K562 (cell line): Measurements from ENCODE around the gene FASTKD1. TPM values are rescaled to one million over a fixed set of nuclear protein-coding genes. Genes with fewer than 3 reads are reported as not detected.

Source experiments
- ATAC-seq: fragments of 200-7000 bp; cut with Tn5 transposase; 3 replicates; pipeline ENCODE4 v1.9.1; 2020; ENCODE audit warnings: moderate library complexity
- BruUV-seq: library from RNA; stranded (reverse); fragments of 400-500 nt; replicated peaks from 2 replicates; lab custom pipeline; 2021; lab: Mats Ljungman, UMichigan
- CTCF ChIA-PET: fragments of 300-600 bp; formaldehyde crosslinking; extraction: SDS; loops from one replicate; lab custom pipeline; 2021; ENCODE audit warnings: low intra/inter-chr PET ratio; lab: Yijun Ruan, JAX
- POLR2A ChIA-PET: fragments of 300-600, 350-650 bp; sonication (Branson Sonifier 250); formaldehyde crosslinking; extraction: SDS; loops from one replicate; lab custom pipeline; 2021; ENCODE audit warnings: antibody characterized with exemption, inconsistent platforms; lab: Yijun Ruan, JAX
- DNase-seq, 4 experiments: peaks; one replicate each; pipeline versions ENCODE4 v3.0.0 to v3.0.0-alpha.2; 2011 to 2018; ENCODE audit warnings: low spot score in 3 of 4, mixed read lengths in 3 of 4; ENCODE audit errors: extremely low read depth in 1 of 4
- FAIRE-seq: peaks from 2 replicates; lab custom pipeline; 2011; peaks lifted over from hg19 to GRCh38; lab: Jason Lieb, UNC
- H2AFZ ChIP-seq: 2 replicates; pipeline ENCODE4 v1.6.0; 2011; ENCODE audit warnings: low read depth, low read length, control low read depth, inconsistent platforms
- H3K27ac ChIP-seq: fragments of 200-600 bp; 3 replicates; pipeline ENCODE4 v1.8.0; 2011; ENCODE audit warnings: low read depth, mild to moderate bottlenecking, control low read depth, inconsistent platforms, low read length, moderate library complexity, mixed read lengths; ENCODE audit errors: extremely low read depth
- H3K27me3 ChIP-seq, 2 experiments: fragments of 300-600 bp in 1 of 2; 2 replicates in 1 of 2; 3 replicates in 1 of 2; pipeline versions ENCODE4 v1.6.0 to v1.8.0; 2011; ENCODE audit warnings: inconsistent platforms in 2 of 2, low read length in 2 of 2, mild to moderate bottlenecking in 1 of 2, mixed read lengths in 1 of 2, moderate library complexity in 1 of 2; ENCODE audit not compliant: control insufficient read depth in 2 of 2, insufficient read depth in 2 of 2
- H3K36me3 ChIP-seq: fragments of 300-600 bp; 3 replicates; pipeline ENCODE4 v1.8.0; 2011; ENCODE audit warnings: mild to moderate bottlenecking, low read length, inconsistent platforms; ENCODE audit not compliant: control insufficient read depth, insufficient read depth
- H3K4me1 ChIP-seq, 2 experiments: fragments of 200-600 bp in 1 of 2; replicated peaks in 1 of 2; 2 replicates in 1 of 2; 3 replicates in 1 of 2; pipeline versions ENCODE4 v1.5.1 to v1.8.0; 2011; ENCODE audit warnings: inconsistent platforms in 2 of 2, low read length in 2 of 2, mild to moderate bottlenecking in 1 of 2, mixed read lengths in 1 of 2, moderate library complexity in 1 of 2; ENCODE audit not compliant: control insufficient read depth in 2 of 2, insufficient read depth in 2 of 2
- H3K4me2 ChIP-seq: 2 replicates; pipeline ENCODE4 v1.6.1; 2011; ENCODE audit warnings: low read length, control low read depth, inconsistent platforms, mixed read lengths; ENCODE audit not compliant: insufficient read depth
- H3K4me3 ChIP-seq: fragments of 200-600 bp; sonication (generic), shearing (Covaris generic); 2 replicates; pipeline ENCODE4 v1.5.1; 2016; ENCODE audit warnings: control low read depth, inconsistent platforms
- H3K79me2 ChIP-seq: fragments of 200-600 bp; 3 replicates; pipeline ENCODE4 v1.8.0; 2011; ENCODE audit warnings: low read length, inconsistent platforms; ENCODE audit not compliant: control insufficient read depth, insufficient read depth
- H3K9ac ChIP-seq, 2 experiments: 2 replicates each; pipeline versions ENCODE4 v1.6.0 to v1.6.1; 2011; ENCODE audit warnings: low read depth in 2 of 2, low read length in 2 of 2, control low read depth in 1 of 2, inconsistent platforms in 1 of 2, mild to moderate bottlenecking in 1 of 2, mixed read lengths in 1 of 2; ENCODE audit not compliant: insufficient read depth in 1 of 2
- H3K9me1 ChIP-seq: one replicate; pipeline ENCODE4 v1.6.0; 2011; ENCODE audit warnings: inconsistent platforms, mild to moderate bottlenecking, low read length, moderate library complexity; ENCODE audit not compliant: control insufficient read depth, insufficient read depth
- H3K9me3 ChIP-seq: replicated peaks from 2 replicates; pipeline ENCODE4 v1.5.1; 2011; ENCODE audit warnings: low read depth, low read length, inconsistent platforms; ENCODE audit not compliant: control insufficient read depth, insufficient read depth
- H4K20me1 ChIP-seq: replicated peaks from 2 replicates; pipeline ENCODE4 v1.6.1; 2011; ENCODE audit warnings: low read length, inconsistent platforms, mixed read lengths; ENCODE audit not compliant: control insufficient read depth, insufficient read depth
- CHCHD3 ChIP-seq: fragments of 250-450 bp; sonication (Bioruptor Pico); IDR thresholded peaks from 2 replicates; pipeline ENCODE4 v2.1.2; 2022; ENCODE audit warnings: mild to moderate bottlenecking
- GTF2E2 ChIP-seq: fragments of 200-800 bp; sonication (Bioruptor generic); IDR thresholded peaks from 2 replicates; pipeline ENCODE4 v1.6.1; 2016; ENCODE audit warnings: missing genetic modification characterization, missing compliant biosample characterization
- PYGO2 ChIP-seq: fragments of 450-650 bp; IDR thresholded peaks from 2 replicates; pipeline ENCODE4 v1.6.1; 2016; ENCODE audit warnings: mild to moderate bottlenecking, missing genetic modification characterization, moderate library complexity, missing compliant biosample characterization
- SRF ChIP-seq, 2 experiments: fragments of 250-450, 450-650 bp in 1 of 2; sonication (Bioruptor Pico) in 1 of 2; sonication (generic) in 1 of 2; formaldehyde crosslinking; IDR thresholded peaks; 2 replicates each; pipeline versions ENCODE4 v1.5.0 to v1.5.1; 2020 to 2022; ENCODE audit warnings: mild to moderate bottlenecking in 1 of 2, missing genetic modification reagents in 1 of 2
- TEAD1 ChIP-seq, 2 experiments: fragments of 450-650 bp in 1 of 2; sonication (generic) in 1 of 2; formaldehyde crosslinking; IDR thresholded peaks; 2 replicates each; pipeline versions ENCODE4 v1.4.0 to v1.8.0; 2020 to 2022; ENCODE audit warnings: mild to moderate bottlenecking in 2 of 2, missing genetic modification reagents in 1 of 2
- ZNF766 ChIP-seq: fragments of 200-800 bp; sonication (Bioruptor generic); conservative IDR thresholded peaks from 2 replicates; pipeline ENCODE4 v1.6.1; 2016; ENCODE audit warnings: missing genetic modification characterization, missing compliant biosample characterization
- in situ Hi-C: fragments of 300-500 bp; cut with MboI; formaldehyde crosslinking; loops from 4 replicates; pipeline ENCODE4 v1.15.0; 2018; ENCODE audit warnings: inconsistent platforms, mixed read lengths
- intact Hi-C: fragments of 100-400 bp; cut with micrococcal nuclease; formaldehyde crosslinking; loops from 2 replicates; pipeline ENCODE4 v1.14.2; 2022
- polyA plus RNA-seq, 8 experiments: library from polyadenylated mRNA; depleted of rRNA in 4 of 8; stranded (reverse) in 5 of 8; unstranded in 3 of 8; fragments of >200 nt; fragmentation: Nextera tagmentation in 2 of 8; fragmentation: Illumina TruSeq in 1 of 8; extraction: Ambion mirVana in 2 of 8; extraction: Trizol in 1 of 8; gene quantifications; 2 replicates each; pipeline versions ENCODE4 v1.2.1 to v1.2.3, GENCODE V29; 2011 to 2014; ENCODE audit warnings: inconsistent platforms in 1 of 8, missing spikeins in 1 of 8
- total RNA-seq, 7 experiments: library from RNA; depleted of rRNA in 6 of 7; stranded (reverse); fragments of >200 nt in 6 of 7; fragmentation: Illumina TruSeq in 2 of 7; extraction: Trizol in 2 of 7; gene quantifications; 2 replicates each; pipeline versions ENCODE4 v1.2.1 to v1.2.3, GENCODE V29; 2011 to 2021; ENCODE audit warnings: low replicate concordance in 1 of 7
- TF ChIP-seq, protein P1 (sequence below): IDR thresholded peaks from 2 replicates; pipeline ENCODE4 v1.6.1; 2012; ENCODE audit warnings: low read depth, low read length, improper control_type of control experiment, borderline replicate concordance
- TF ChIP-seq, protein P2 (sequence below), 3 experiments: IDR thresholded peaks in 2 of 3; conservative IDR thresholded peaks in 1 of 3; 2 replicates each; pipeline ENCODE4 v1.5.1; 2011 to 2012; ENCODE audit warnings: low read length in 3 of 3, mild to moderate bottlenecking in 3 of 3, control low read depth in 2 of 3, improper control_type of control experiment in 1 of 3, inconsistent platforms in 1 of 3, low read depth in 1 of 3, mixed read lengths in 1 of 3, moderate library complexity in 1 of 3; ENCODE audit not compliant: insufficient read depth in 2 of 3
- TF ChIP-seq, protein P3 (sequence below), 2 experiments: fragments of 450-650 bp; IDR thresholded peaks; 2 replicates each; pipeline ENCODE4 v1.6.1; 2016; ENCODE audit warnings: mild to moderate bottlenecking in 2 of 2, borderline replicate concordance in 1 of 2, low read depth in 1 of 2, moderate library complexity in 1 of 2

The FASTKD1 gene
- total and polyA plus RNA-seq, 9 of the 15 experiments (the other 6 are each of a cell fraction or from before 2014, with no cell fraction given) = 63.5 to 134 (median 119) TPM

DNA sequence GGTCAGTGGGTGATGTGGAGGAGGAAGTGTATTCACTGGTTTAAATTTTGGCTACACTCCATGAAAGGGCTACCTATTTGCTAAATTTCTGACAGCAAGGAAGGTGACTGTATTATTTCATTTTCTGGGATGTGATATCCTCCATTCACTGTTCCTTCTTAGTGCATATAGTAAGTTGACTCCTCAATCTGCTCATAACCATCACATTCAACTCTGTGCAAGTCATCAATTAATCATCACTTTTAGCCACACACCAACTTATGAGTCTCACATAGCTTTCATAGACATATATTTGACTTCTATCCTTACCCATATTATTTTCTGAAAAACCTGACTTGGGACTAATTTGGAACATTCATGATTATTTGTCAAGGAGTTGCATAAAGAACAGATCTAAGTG lies 47.2 kb downstream of the FASTKD1 start:
- BruUV-seq = no TSS peak
- H3K9me1 ChIP-seq = no peaks in the 10 kb centered on the region
- H3K9ac ChIP-seq = no peak overlapping the region
- H3K27ac ChIP-seq = no peak overlapping the region
- in situ Hi-C loops (no loop called here), intact Hi-C loops (loop anchor here (5.0 to 10.0 kb wide), 2 partner anchors 266 to 412 kb away; no protein-coding TSS in a partner anchor)
- ATAC-seq (no peak), FAIRE-seq (no peak), DNase-seq (no peak)
- no peaks in the 10 kb centered on the region for H3K79me2 ChIP-seq
- H4K20me1 ChIP-seq = no peaks in the 10 kb centered on the region
- ChIA-PET CTCF (no interaction called here), POLR2A (no interaction called here)
- no peak overlapping the region for H2AFZ ChIP-seq
- peaks cover 0 to 4% of the 10 kb centered on the region in 2 experiments; a peak in 1 of 5 replicates for H3K4me1 ChIP-seq
- H3K4me3 ChIP-seq = no peak overlapping the region
- peaks cover 41% of the 10 kb centered on the region for H3K36me3 ChIP-seq
- no peaks in the 10 kb centered on the region for H3K9me3 ChIP-seq
- no peaks in the 10 kb centered on the region for H3K27me3 ChIP-seq
- H3K4me2 ChIP-seq = no peak overlapping the region
- TF ChIP-seq GTF2E2 (tag) = no peak
- no peak for TF ChIP-seq TEAD1 (CRISPR knock-in tag; IDR thresholded peaks at IDR 0.05)
- TF ChIP-seq PYGO2 = no peak
- TF ChIP-seq SRF (CRISPR knock-in tag; IDR thresholded peaks at IDR 0.05) = no peak
- TF ChIP-seq, protein P1, sequence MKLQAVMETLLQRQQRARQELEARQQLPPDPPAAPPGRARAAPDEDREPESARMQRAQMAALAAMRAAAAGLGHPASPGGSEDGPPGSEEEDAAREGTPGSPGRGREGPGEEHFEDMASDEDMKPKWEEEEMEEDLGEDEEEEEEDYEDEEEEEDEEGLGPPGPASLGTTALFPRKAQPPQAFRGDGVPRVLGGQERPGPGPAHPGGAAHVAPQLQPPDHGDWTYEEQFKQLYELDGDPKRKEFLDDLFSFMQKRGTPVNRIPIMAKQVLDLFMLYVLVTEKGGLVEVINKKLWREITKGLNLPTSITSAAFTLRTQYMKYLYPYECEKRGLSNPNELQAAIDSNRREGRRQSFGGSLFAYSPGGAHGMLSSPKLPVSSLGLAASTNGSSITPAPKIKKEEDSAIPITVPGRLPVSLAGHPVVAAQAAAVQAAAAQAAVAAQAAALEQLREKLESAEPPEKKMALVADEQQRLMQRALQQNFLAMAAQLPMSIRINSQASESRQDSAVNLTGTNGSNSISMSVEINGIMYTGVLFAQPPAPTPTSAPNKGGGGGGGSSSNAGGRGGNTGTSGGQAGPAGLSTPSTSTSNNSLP = no peak
- no peak for TF ChIP-seq ZNF766 (CRISPR knock-in tag)
- TF ChIP-seq, protein P2, sequence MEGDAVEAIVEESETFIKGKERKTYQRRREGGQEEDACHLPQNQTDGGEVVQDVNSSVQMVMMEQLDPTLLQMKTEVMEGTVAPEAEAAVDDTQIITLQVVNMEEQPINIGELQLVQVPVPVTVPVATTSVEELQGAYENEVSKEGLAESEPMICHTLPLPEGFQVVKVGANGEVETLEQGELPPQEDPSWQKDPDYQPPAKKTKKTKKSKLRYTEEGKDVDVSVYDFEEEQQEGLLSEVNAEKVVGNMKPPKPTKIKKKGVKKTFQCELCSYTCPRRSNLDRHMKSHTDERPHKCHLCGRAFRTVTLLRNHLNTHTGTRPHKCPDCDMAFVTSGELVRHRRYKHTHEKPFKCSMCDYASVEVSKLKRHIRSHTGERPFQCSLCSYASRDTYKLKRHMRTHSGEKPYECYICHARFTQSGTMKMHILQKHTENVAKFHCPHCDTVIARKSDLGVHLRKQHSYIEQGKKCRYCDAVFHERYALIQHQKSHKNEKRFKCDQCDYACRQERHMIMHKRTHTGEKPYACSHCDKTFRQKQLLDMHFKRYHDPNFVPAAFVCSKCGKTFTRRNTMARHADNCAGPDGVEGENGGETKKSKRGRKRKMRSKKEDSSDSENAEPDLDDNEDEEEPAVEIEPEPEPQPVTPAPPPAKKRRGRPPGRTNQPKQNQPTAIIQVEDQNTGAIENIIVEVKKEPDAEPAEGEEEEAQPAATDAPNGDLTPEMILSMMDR (IDR thresholded peaks at IDR 0.05 in 2 of 3, conservative IDR thresholded peaks at IDR 0.05 in 1 of 3; ENCODE audit: insufficient read depth in 2 of 3, low read depth in 1 of 3, low read length in 3 of 3) = no peak
- TF ChIP-seq, protein P3, sequence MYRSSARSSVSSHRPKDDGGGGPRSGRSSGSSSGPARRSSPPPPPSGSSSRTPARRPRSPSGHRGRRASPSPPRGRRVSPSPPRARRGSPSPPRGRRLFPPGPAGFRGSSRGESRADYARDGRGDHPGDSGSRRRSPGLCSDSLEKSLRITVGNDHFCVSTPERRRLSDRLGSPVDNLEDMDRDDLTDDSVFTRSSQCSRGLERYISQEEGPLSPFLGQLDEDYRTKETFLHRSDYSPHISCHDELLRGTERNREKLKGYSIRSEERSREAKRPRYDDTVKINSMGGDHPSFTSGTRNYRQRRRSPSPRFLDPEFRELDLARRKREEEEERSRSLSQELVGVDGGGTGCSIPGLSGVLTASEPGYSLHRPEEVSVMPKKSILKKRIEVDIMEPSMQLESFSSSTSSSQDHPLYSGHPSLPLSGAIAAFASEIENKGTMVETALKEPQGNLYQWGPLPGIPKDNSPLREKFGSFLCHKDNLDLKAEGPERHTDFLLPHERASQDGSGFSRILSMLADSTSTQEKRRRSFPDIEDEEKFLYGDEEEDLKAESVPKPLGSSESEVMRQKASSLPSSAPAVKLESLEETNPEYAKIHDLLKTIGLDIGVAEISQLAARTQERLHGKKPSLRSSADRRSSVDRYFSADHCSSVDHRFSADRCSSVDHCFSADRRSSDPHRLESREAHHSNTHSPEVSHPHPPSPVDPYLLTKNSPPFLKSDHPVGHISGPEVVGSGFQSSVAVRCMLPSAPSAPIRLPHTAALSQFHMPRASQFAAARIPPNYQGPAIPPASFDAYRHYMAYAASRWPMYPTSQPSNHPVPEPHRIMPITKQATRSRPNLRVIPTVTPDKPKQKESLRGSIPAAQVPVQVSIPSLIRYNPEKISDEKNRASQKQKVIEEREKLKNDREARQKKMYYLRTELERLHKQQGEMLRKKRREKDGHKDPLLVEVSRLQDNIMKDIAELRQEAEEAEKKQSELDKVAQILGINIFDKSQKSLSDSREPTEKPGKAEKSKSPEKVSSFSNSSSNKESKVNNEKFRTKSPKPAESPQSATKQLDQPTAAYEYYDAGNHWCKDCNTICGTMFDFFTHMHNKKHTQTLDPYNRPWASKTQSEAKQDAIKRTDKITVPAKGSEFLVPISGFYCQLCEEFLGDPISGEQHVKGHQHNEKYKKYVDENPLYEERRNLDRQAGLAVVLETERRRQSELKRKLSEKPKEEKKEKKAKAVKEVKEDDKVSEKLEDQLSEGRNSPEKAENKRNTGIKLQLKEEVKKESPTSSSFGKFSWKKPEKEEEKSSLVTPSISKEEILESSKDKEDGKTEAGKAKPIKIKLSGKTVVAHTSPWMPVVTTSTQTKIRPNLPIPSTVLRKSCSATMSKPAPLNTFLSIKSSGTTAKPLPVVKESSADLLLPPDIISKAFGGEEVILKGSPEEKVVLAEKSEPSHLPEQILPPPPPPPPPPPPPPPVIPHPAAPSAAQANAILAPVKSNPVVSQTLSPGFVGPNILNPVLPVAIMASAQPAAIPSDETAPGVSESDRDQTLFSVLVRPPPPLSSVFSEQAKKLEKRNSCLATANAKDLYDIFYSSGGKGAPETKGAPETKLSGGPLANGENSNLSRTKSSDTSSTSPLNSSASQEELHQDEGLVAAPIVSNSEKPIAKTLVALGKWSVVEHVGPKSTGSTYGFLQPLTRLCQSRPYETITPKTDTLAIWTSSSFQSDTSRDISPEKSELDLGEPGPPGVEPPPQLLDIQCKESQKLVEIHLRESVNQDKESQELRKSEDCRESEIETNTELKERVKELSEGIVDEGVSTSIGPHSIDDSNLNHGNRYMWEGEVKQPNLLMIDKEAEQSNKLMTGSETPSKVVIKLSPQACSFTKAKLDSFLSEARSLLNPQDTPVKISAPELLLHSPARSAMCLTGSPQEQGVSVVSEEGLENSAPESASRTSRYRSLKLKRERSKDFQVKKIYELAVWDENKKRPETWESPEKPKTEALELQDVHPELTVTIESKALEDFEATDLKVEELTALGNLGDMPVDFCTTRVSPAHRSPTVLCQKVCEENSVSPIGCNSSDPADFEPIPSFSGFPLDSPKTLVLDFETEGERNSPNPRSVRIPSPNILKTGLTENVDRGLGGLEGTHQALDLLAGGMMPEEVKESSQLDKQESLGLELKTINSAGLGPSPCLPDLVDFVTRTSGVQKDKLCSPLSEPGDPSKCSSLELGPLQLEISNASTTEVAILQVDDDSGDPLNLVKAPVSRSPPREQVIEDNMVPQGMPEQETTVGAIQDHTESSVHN (IDR thresholded peaks at IDR 0.05; ENCODE audit: borderline replicate concordance in 1 of 2, low read depth in 1 of 2) = no peak
- TF ChIP-seq CHCHD3 = no peak
